C4-2B (cell line): Measurements from ENCODE around the gene IGSF9.

ENCODE experiments used
- H3K27ac ChIP-seq: fragments of 450-650 bp; 2 replicates; pipeline ENCODE4 v1.5.1; 2017
- CTCF ChIP-seq: fragments of 450-650 bp; conservative IDR thresholded peaks from 2 replicates; pipeline ENCODE4 v1.5.1; 2017; ENCODE audit warnings: mild to moderate bottlenecking
- ZFX ChIP-seq: fragments of 450-650 bp; IDR thresholded peaks from 2 replicates; pipeline ENCODE4 v1.6.1; 2017

IGSF9 gene

GRCh38 chr1:159989581-159989980 lies 44.2 kb upstream of the IGSF9 start:
- no peak for TF ChIP-seq ZFX
- no peak for TF ChIP-seq CTCF
- no peak overlapping the region for H3K27ac ChIP-seq

GRCh38 chr1:159988006-159988405 lies 42.6 kb upstream of the IGSF9 start:
- TF ChIP-seq ZFX (no peak), CTCF (no peak)
- H3K27ac ChIP-seq: no peak overlapping the region

- TF ChIP-seq CTCF (no peak), ZFX (no peak)
- H3K27ac ChIP-seq: no peak overlapping the region
Measured at GRCh38 chr1:159987186-159987585, 41.8 kb upstream of the IGSF9 start.

- TF ChIP-seq ZFX (no peak), CTCF (no peak)
- no peak overlapping the region for H3K27ac ChIP-seq
Measured at GRCh38 chr1:159986531-159986930, 41.1 kb upstream of the IGSF9 start.

- TF ChIP-seq CTCF: no peak
- TF ChIP-seq ZFX: no peak
- no peak overlapping the region for H3K27ac ChIP-seq
Measured at GRCh38 chr1:159986093-159986492, 40.7 kb upstream of the IGSF9 start.

GRCh38 chr1:159985473-159985872 lies 40.1 kb upstream of the IGSF9 start:
- TF ChIP-seq CTCF: no peak
- no peak for TF ChIP-seq ZFX
- no peak overlapping the region for H3K27ac ChIP-seq

- no peak overlapping the region for H3K27ac ChIP-seq
- TF ChIP-seq ZFX: no peak
- no peak for TF ChIP-seq CTCF
Measured at GRCh38 chr1:159983681-159984080, 38.3 kb upstream of the IGSF9 start.
